Heart right ventricle (tissue), 16 donors: ENCODE results near the gene TEAD1. TPM values are rescaled to one million over a fixed set of nuclear protein-coding genes. Genes with fewer than 3 reads are reported as not detected.
A peak's percentile ranks its signal among the peaks of the same experiment; 100 is the strongest.

Experiments used
- ATAC-seq, 8 donors: fragments of 200-7000 bp; cut with Tn5 transposase; one replicate each; pipeline ENCODE4 v1.9.1; 2020; ENCODE audit warnings: mild to moderate bottlenecking in 8 of 8, moderate library complexity in 8 of 8, moderate number of reproducible peaks in 1 of 8
- DNase-seq, 2 donors: peaks; one replicate each; pipeline ENCODE4 v3.0.0-alpha.2; 2020
- H3K27ac ChIP-seq, 10 donors: fragments of 200-600 bp; sonication (generic) in 2 of 10; one replicate each; pipeline versions ENCODE4 v1.5.0 to v1.8.0; 2020 to 2022; ENCODE audit warnings: mild to moderate bottlenecking in 3 of 10
- H3K27me3 ChIP-seq, 7 donors: fragments of 200-600 bp; one replicate each; pipeline ENCODE4 v1.8.0; 2021 to 2022; ENCODE audit warnings: mild to moderate bottlenecking in 2 of 7
- H3K36me3 ChIP-seq, 9 donors: fragments of 200-600 bp; sonication (generic) in 1 of 9; one replicate each; pipeline versions ENCODE4 v1.5.0 to v1.8.0; 2020 to 2022; ENCODE audit warnings: mild to moderate bottlenecking in 2 of 9
- H3K4me1 ChIP-seq, 9 donors: fragments of 200-600 bp; sonication (generic) in 1 of 9; one replicate each; pipeline versions ENCODE4 v1.5.0 to v1.8.0; 2020 to 2022; ENCODE audit warnings: mild to moderate bottlenecking in 4 of 9
- H3K4me3 ChIP-seq, 10 donors: fragments of 200-600 bp; sonication (generic) in 2 of 10; one replicate each; pipeline versions ENCODE4 v1.5.0 to v1.8.0; 2020 to 2022; ENCODE audit warnings: mild to moderate bottlenecking in 7 of 10, moderate library complexity in 2 of 10
- H3K9me3 ChIP-seq, 11 donors: fragments of 200-600 bp in 10 of 11; sonication (generic) in 2 of 11; one replicate each; pipeline versions ENCODE4 v1.5.0 to v1.8.0; 2013 to 2022; ENCODE audit warnings: mild to moderate bottlenecking in 2 of 11, control low read depth in 1 of 11, moderate library complexity in 1 of 11
- WGBS, 2 donors: extraction: QIAGEN DNeasy Blood & Tissue Kit; methylation state at CpG; one replicate each; pipeline ENCODE4 v1.1.7; 2013; ENCODE audit warnings: inconsistent platforms in 1 of 2; 5-methylcytosine and 5-hydroxymethylcytosine counted together
- intact Hi-C, 10 donors: fragments of 100-400 bp; cut with DNase I; formaldehyde crosslinking; loops; one replicate each; pipeline versions ENCODE4 v1.11.1 to v1.14.2; 2022
- polyA plus RNA-seq, 2 donors: library from polyadenylated mRNA; stranded (reverse); fragments of 200-250 nt; gene quantifications; one replicate each; pipeline ENCODE4 v1.2.3, GENCODE V29; 2013
- total RNA-seq, 10 donors: library from RNA; stranded (reverse); fragmentation: NEBNext Ultra II Directional in 3 of 10; extraction: Animal tissue kit (Norgen Biotek cat#: 25700) in 3 of 10; gene quantifications; one replicate each; pipeline versions ENCODE4 v1.2.1 to v1.2.4, GENCODE V29; 2021 to 2023
- TF ChIP-seq, protein P1 (sequence below), 9 donors: fragments of 200-600 bp; sonication (generic) in 2 of 9; IDR thresholded peaks; one replicate each; pipeline versions ENCODE4 v1.5.0 to v1.8.0; 2021 to 2022; ENCODE audit warnings: antibody characterized with exemption in 9 of 9, mild to moderate bottlenecking in 5 of 9, moderate library complexity in 1 of 9
- donor health status: Arrhythmogenic right ventricular cardiomyopathy.
- donor health status: ischemic (EF 13 %, LVEDD 7.1; RV severe dilation, severe dysfunction).
- donor health status: healthy with polysubstance abuse.
- donor health status: DM: no; HTN: yes; CAD: no.
- donor health status: DM: no; HTN: no; CAD: no.
- donor health status: ischemic (EF 25% LVEDD 6.9; RV normal size, moderate dysfunction).
- donor health status: ischemic (EF 25% LVEDD 5.7; RV mildly dilated, moderate dysfunction).
- donor health status: healthy.
- donor health status: DM: yes; HTN: yes; CAD: no.
- donor health status: Ischemic cardiomyopathy.
- donor health status: ischemic (EF 35%, LVEDD 5.7; RV mildly dilated, moderate dysfunction).
- donor health status: nonischemic (EF 11% LVEDD 7.7; RV severe dilation, severe dysfunction).
- donor health status: DM: yes; HTN: yes; CAD: no.
- donor health status: PGD.
- donor health status: ischemic (EF 29% LVEDD 5.4; RV normal size, mild dysfunction).
- donor health status: nonischemic (EF 23%, LVEDD 6.1; RV moderate dilation, normal function).

Gene TEAD1
- total and polyA plus RNA-seq, 12 donors, result 12.7 to 138 (median 116) TPM

DNA sequence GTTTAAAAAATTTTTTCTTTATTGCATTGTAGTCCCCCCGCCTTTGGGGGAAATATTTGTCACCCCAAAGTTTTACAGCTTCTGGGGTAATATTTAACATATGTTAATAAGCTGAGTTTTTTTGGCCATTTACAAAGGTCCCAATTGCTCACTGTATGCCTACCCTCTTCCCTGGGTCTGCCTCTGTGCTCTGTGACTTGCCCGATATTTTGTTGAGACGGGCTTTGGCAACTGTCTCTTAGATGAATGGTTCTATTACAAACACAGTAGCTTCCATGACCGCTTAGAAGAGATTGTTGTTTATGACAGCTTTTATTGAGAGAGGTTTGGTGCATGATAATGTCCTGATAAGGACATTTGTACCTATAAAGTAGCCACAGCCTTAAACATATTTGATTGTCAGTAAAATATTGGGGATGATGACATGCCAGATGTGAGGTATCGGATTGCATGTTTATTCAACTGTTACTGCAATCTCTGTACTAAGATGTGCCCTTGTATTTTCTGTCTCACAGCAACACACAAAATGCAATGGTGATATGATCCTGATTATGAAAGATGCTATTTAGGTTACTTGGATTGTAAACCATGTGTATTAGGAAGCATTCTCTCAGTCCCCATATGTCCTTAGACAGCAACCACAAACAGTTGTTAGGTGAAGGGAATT lies 103.1 kb downstream of the TEAD1 start:
- TF ChIP-seq, protein P1, sequence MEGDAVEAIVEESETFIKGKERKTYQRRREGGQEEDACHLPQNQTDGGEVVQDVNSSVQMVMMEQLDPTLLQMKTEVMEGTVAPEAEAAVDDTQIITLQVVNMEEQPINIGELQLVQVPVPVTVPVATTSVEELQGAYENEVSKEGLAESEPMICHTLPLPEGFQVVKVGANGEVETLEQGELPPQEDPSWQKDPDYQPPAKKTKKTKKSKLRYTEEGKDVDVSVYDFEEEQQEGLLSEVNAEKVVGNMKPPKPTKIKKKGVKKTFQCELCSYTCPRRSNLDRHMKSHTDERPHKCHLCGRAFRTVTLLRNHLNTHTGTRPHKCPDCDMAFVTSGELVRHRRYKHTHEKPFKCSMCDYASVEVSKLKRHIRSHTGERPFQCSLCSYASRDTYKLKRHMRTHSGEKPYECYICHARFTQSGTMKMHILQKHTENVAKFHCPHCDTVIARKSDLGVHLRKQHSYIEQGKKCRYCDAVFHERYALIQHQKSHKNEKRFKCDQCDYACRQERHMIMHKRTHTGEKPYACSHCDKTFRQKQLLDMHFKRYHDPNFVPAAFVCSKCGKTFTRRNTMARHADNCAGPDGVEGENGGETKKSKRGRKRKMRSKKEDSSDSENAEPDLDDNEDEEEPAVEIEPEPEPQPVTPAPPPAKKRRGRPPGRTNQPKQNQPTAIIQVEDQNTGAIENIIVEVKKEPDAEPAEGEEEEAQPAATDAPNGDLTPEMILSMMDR (IDR thresholded peaks at IDR 0.05), result no peak
- peaks cover 0 to 40% (median 12%) of the 10 kb centered on the region in 9 donors for H3K4me1 ChIP-seq
- ATAC-seq (peak in 1 of 8 donors; percentile 19), DNase-seq (no peak)
- no peak overlapping the region for H3K27ac ChIP-seq
- H3K27me3 ChIP-seq, result no peaks in the 10 kb centered on the region
- WGBS, 2 donors, result 78 to 79% methylated on average over 5 of the region's 5 CpGs
- intact Hi-C loops, result no loop called here
- H3K4me3 ChIP-seq, result no peak overlapping the region
- H3K36me3 ChIP-seq, result no peaks in the 10 kb centered on the region
- no peaks in the 10 kb centered on the region for H3K9me3 ChIP-seq

DNA sequence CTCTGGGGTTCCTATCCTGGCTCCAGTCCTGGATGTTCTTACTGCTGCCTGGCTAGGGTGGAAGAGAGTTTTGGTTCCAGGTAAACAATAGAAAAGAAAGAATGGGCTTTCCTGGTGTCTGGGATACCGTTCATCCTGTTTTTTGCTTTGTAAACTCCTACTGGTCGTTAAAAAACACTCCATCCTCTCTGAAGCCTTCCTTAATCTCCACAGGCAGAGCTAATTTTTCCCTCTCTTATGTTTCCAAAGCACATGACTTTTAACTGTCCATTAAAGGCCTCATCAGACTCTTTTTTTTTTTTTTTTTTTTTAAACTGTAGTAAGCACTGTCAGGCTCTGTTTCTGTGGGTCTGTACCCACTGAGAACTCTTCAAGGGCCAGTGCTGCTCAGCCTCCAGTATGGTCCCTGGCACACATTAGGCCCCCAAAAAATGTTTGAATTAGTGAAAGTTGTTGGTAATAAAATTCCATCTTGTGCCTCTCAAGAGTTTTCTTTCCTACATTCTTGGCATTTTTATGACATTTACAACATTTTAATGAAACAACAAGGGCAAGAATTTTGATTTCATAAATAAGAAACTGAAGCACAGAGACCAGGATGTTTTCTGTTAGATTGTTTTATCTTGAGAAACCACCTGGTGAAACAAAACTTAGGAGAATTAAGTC lies 104.2 kb downstream of the TEAD1 start:
- WGBS, 2 donors, result 27 to 32% methylated on average over 2 of the region's 2 CpGs
- Histone ChIP-seq H3K4me1 (peaks cover 0 to 32% (median 10%) of the 10 kb centered on the region in 9 donors), H3K9me3 (no peaks in the 10 kb centered on the region), H3K27me3 (no peaks in the 10 kb centered on the region), H3K27ac (no peak overlapping the region), H3K36me3 (no peaks in the 10 kb centered on the region), H3K4me3 (no peak overlapping the region)
- TF ChIP-seq, protein P1 (IDR thresholded peaks at IDR 0.05), result no peak
- intact Hi-C loops, result no loop called here
- DNase-seq, result no peak
- ATAC-seq, result no peak

DNA sequence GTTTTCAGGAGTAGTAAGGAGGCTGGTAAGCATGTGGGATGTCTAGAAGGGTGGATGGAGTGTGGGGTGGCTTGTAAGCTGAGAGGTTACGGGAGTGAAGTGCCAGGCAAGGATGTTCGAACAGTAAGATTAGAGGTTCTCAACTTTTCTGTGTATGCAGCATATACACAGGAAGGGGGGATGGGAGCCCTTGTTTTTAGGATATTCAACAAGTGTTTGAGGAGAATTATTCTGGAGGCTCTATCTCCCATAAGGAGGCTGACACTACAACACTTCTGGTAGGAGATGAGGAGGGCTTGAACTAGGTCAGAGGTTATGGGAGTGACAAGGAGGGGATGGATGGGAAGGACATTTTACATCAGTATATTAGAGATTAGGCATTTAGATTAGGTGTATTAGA lies 109.5 kb downstream of the TEAD1 start:
- H3K36me3 ChIP-seq, result no peaks in the 10 kb centered on the region
- TF ChIP-seq, protein P1 (IDR thresholded peaks at IDR 0.05), result no peak
- no peaks in the 10 kb centered on the region for H3K9me3 ChIP-seq
- H3K27ac ChIP-seq, result no peak overlapping the region
- DNase-seq (no peak), ATAC-seq (no peak)
- H3K4me3 ChIP-seq, result no peak overlapping the region
- H3K4me1 ChIP-seq, result peaks cover 0 to 29% (median 14%) of the 10 kb centered on the region in 9 donors
- no peaks in the 10 kb centered on the region for H3K27me3 ChIP-seq
- intact Hi-C loops, result loop anchor here in 1 of 10 donors (5.0 kb wide), 1 partner anchor 51 kb away; no protein-coding TSS in a partner anchor
- 94% methylated on average over 2 of the region's 2 CpGs for WGBS, 2 donors

DNA sequence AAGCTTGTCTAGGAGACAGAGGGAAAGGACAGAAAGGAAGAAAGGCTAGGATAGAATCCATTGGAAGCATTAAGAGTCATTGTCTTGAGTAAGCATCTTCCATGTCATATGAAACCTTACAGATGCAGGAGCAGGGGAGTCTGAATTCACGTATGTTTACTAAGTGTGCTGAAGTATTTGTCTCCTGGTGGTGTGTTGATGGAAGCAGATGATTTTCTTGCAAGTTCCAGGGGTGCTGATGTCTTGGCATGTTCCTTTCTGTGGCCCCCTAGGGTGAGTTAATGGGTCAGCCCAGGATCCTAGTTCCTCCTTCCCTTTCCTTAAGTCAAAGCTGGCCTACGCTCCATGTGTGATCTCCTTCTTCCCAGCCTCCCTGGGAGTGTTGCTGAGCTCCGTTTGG lies 110.2 kb downstream of the TEAD1 start:
- ATAC-seq (peak in 3 of 8 donors; percentile 8 to 29 (median 12)), DNase-seq (no peak)
- H3K4me1 ChIP-seq, result peaks cover 0 to 27% (median 14%) of the 10 kb centered on the region in 9 donors
- intact Hi-C loops, result loop anchor here in 1 of 10 donors (5.0 kb wide), 1 partner anchor 52 kb away; no protein-coding TSS in a partner anchor
- H3K27me3 ChIP-seq, result no peaks in the 10 kb centered on the region
- no peaks in the 10 kb centered on the region for H3K9me3 ChIP-seq
- WGBS, 2 donors, result 28 to 54% methylated on average over 3 of the region's 3 CpGs
- no peaks in the 10 kb centered on the region for H3K36me3 ChIP-seq
- H3K27ac ChIP-seq, result no peak overlapping the region
- no peak overlapping the region for H3K4me3 ChIP-seq
- TF ChIP-seq, protein P1 (IDR thresholded peaks at IDR 0.05), result no peak
